Body of pancreas (tissue), 4 donors: ENCODE measurements around the gene VPS13C.

Experiments used
- POLR2A ChIP-seq, 3 donors: fragments of 450-650 bp; IDR thresholded peaks; one replicate each; pipeline ENCODE4 v1.6.1; 2016; ENCODE audit warnings: antibody characterized with exemption in 3 of 3, mild to moderate bottlenecking in 2 of 3
- TF ChIP-seq, protein P1 (sequence below), 7 experiments: fragments of 450-650 bp in 4 of 7; fragments of 200-600 bp in 3 of 7; sonication (generic) in 3 of 7; IDR thresholded peaks; one replicate each; pipeline ENCODE4 v1.5.1; 2016 to 2019; ENCODE audit warnings: antibody characterized with exemption in 7 of 7

DNA sequence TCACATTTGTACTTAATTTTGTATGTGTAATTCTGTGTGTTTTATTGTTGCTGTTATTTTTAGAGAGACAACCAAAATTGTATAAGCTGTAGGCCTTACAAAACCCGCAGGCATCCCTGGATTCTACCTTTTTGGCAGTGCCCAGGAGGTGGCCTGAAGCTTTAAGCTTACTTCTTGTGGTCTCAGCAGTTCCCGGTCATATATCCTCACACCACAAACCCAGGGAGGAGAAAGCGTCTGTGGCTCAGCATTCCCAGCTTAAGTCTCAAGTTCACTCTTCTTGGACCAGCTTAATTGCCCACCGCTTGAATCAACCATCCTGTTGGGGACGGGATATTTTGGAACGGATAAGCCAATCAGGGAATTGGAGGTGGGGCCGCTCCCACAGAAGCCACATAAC is 43.2 kb upstream of the VPS13C start:
- no peak for TF ChIP-seq POLR2A (IDR thresholded peaks at IDR 0.05)
- TF ChIP-seq, protein P1, sequence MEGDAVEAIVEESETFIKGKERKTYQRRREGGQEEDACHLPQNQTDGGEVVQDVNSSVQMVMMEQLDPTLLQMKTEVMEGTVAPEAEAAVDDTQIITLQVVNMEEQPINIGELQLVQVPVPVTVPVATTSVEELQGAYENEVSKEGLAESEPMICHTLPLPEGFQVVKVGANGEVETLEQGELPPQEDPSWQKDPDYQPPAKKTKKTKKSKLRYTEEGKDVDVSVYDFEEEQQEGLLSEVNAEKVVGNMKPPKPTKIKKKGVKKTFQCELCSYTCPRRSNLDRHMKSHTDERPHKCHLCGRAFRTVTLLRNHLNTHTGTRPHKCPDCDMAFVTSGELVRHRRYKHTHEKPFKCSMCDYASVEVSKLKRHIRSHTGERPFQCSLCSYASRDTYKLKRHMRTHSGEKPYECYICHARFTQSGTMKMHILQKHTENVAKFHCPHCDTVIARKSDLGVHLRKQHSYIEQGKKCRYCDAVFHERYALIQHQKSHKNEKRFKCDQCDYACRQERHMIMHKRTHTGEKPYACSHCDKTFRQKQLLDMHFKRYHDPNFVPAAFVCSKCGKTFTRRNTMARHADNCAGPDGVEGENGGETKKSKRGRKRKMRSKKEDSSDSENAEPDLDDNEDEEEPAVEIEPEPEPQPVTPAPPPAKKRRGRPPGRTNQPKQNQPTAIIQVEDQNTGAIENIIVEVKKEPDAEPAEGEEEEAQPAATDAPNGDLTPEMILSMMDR (IDR thresholded peaks at IDR 0.05), result no peak
